Skeletal muscle satellite cell (primary cell): ENCODE measurements around the gene CEP57.
"Not testable (repeated sequence)": the region's sequence is repeated elsewhere in the genome, so short reads cannot be mapped to it uniquely, and the experiment has no call there.

Source experiments
- H3K27me3 ChIP-seq: 2 replicates; pipeline ENCODE4 v1.7.0; 2013; ENCODE audit warnings: low read length; ENCODE audit not compliant: control insufficient read depth, insufficient read depth
- H3K36me3 ChIP-seq: 2 replicates; pipeline ENCODE4 v1.7.0; 2013; ENCODE audit warnings: mild to moderate bottlenecking, control low read depth, low read length; ENCODE audit not compliant: insufficient read depth
- H3K4me1 ChIP-seq: 2 replicates; pipeline ENCODE4 v1.7.0; 2013; ENCODE audit warnings: low read length; ENCODE audit not compliant: control insufficient read depth, insufficient read depth
- H3K4me2 ChIP-seq: 2 replicates; pipeline ENCODE4 v1.7.0; 2013; ENCODE audit warnings: mild to moderate bottlenecking, low read length
- H3K4me3 ChIP-seq: 2 replicates; pipeline ENCODE4 v1.7.0; 2013; ENCODE audit warnings: low read length
- H3K9ac ChIP-seq: 2 replicates; pipeline ENCODE4 v1.7.0; 2013; ENCODE audit warnings: mild to moderate bottlenecking, low read depth, low read length, moderate library complexity
- H3K9me3 ChIP-seq: replicated peaks from 2 replicates; pipeline ENCODE4 v1.7.0; 2013; ENCODE audit warnings: mild to moderate bottlenecking, control low read depth, low read length

The CEP57 gene

GRCh38 chr11:95800438-95800837 lies 10.1 kb downstream of the CEP57 start:
- H3K4me1 ChIP-seq: no peaks in the 10 kb centered on the region
- no peaks in the 10 kb centered on the region for H3K27me3 ChIP-seq
- H3K9me3 ChIP-seq: no peaks in the 10 kb centered on the region
- peaks cover 16% of the 10 kb centered on the region for H3K36me3 ChIP-seq
- no peak overlapping the region for H3K4me3 ChIP-seq
- H3K9ac ChIP-seq: no peak overlapping the region
- no peak overlapping the region for H3K4me2 ChIP-seq

GRCh38 chr11:95802806-95803205 lies 12.5 kb downstream of the CEP57 start:
- no peak overlapping the region for H3K4me2 ChIP-seq
- H3K27me3 ChIP-seq: no peaks in the 10 kb centered on the region
- H3K9ac ChIP-seq: no peak overlapping the region
- no peaks in the 10 kb centered on the region for H3K9me3 ChIP-seq
- no peaks in the 10 kb centered on the region for H3K4me1 ChIP-seq
- H3K4me3 ChIP-seq: no peak overlapping the region
- peaks cover 16% of the 10 kb centered on the region for H3K36me3 ChIP-seq

- H3K4me2 ChIP-seq: no peak overlapping the region
- peaks cover 16% of the 10 kb centered on the region for H3K36me3 ChIP-seq
- H3K4me3 ChIP-seq: no peak overlapping the region
- H3K9me3 ChIP-seq: no peaks in the 10 kb centered on the region
- H3K4me1 ChIP-seq: no peaks in the 10 kb centered on the region
- no peaks in the 10 kb centered on the region for H3K27me3 ChIP-seq
- H3K9ac ChIP-seq: no peak overlapping the region
Observed at GRCh38 chr11:95803973-95804372, 13.7 kb downstream of the CEP57 start.

GRCh38 chr11:95805869-95806268 lies 15.6 kb downstream of the CEP57 start:
- Histone ChIP-seq H3K4me3 (no peak overlapping the region), H3K4me1 (no peaks in the 10 kb centered on the region), H3K9me3 (no peaks in the 10 kb centered on the region), H3K9ac (no peak overlapping the region), H3K27me3 (no peaks in the 10 kb centered on the region), H3K36me3 (peaks cover 16% of the 10 kb centered on the region), H3K4me2 (no peak overlapping the region)

- not testable (repeated sequence) for H3K4me2 ChIP-seq, H3K4me3 ChIP-seq, H3K4me1 ChIP-seq, H3K27me3 ChIP-seq, H3K9me3 ChIP-seq, H3K9ac ChIP-seq
- peaks cover 15% of the 10 kb centered on the region for H3K36me3 ChIP-seq
Observed at GRCh38 chr11:95806464-95806863, 16.2 kb downstream of the CEP57 start.

GRCh38 chr11:95811052-95811451 lies 20.8 kb downstream of the CEP57 start:
- H3K9me3 ChIP-seq, H3K4me2 ChIP-seq, H3K36me3 ChIP-seq, H3K27me3 ChIP-seq, H3K4me1 ChIP-seq, H3K9ac ChIP-seq, H3K4me3 ChIP-seq: not testable (repeated sequence)

- no peak overlapping the region for H3K4me2 ChIP-seq
- H3K4me3 ChIP-seq: no peak overlapping the region
- H3K9ac ChIP-seq: no peak overlapping the region
- no peaks in the 10 kb centered on the region for H3K9me3 ChIP-seq
- no peaks in the 10 kb centered on the region for H3K27me3 ChIP-seq
- H3K36me3 ChIP-seq: peaks cover 3% of the 10 kb centered on the region
- no peaks in the 10 kb centered on the region for H3K4me1 ChIP-seq
Observed at GRCh38 chr11:95816037-95816436, 25.7 kb downstream of the CEP57 start.

- H3K9ac ChIP-seq: no peak overlapping the region
- no peak overlapping the region for H3K4me3 ChIP-seq
- no peaks in the 10 kb centered on the region for H3K9me3 ChIP-seq
- H3K4me2 ChIP-seq: no peak overlapping the region
- peaks cover 14% of the 10 kb centered on the region for H3K36me3 ChIP-seq
- H3K27me3 ChIP-seq: no peaks in the 10 kb centered on the region
- H3K4me1 ChIP-seq: peaks cover 4% of the 10 kb centered on the region
Observed at GRCh38 chr11:95821640-95822039, 31.3 kb downstream of the CEP57 start.

- Histone ChIP-seq H3K4me1 (peaks cover 8% of the 10 kb centered on the region), H3K4me3 (no peak overlapping the region), H3K4me2 (no peak overlapping the region), H3K36me3 (peaks cover 22% of the 10 kb centered on the region), H3K9ac (no peak overlapping the region), H3K9me3 (no peaks in the 10 kb centered on the region), H3K27me3 (no peaks in the 10 kb centered on the region)
Observed at GRCh38 chr11:95827696-95828095, 37.4 kb downstream of the CEP57 start.

- Histone ChIP-seq H3K9me3 (no peaks in the 10 kb centered on the region), H3K27me3 (no peaks in the 10 kb centered on the region), H3K4me3 (no peak overlapping the region), H3K36me3 (peaks cover 26% of the 10 kb centered on the region), H3K4me1 (peaks cover 8% of the 10 kb centered on the region), H3K4me2 (no peak overlapping the region), H3K9ac (no peak overlapping the region)
Observed at GRCh38 chr11:95829580-95830259, 39.4 kb downstream of the CEP57 start.

GRCh38 chr11:95831198-95831883 lies 41.0 kb downstream of the CEP57 start:
- Histone ChIP-seq H3K9me3 (no peaks in the 10 kb centered on the region), H3K36me3 (peaks cover 30% of the 10 kb centered on the region), H3K4me3 (no peak overlapping the region), H3K27me3 (no peaks in the 10 kb centered on the region), H3K4me2 (no peak overlapping the region), H3K9ac (no peak overlapping the region), H3K4me1 (peaks cover 14% of the 10 kb centered on the region)

GRCh38 chr11:95832763-95833162 lies 42.5 kb downstream of the CEP57 start:
- Histone ChIP-seq H3K36me3 (peaks cover 42% of the 10 kb centered on the region), H3K4me1 (peaks cover 16% of the 10 kb centered on the region), H3K27me3 (no peaks in the 10 kb centered on the region), H3K9me3 (no peaks in the 10 kb centered on the region), H3K4me2 (no peak overlapping the region), H3K9ac (no peak overlapping the region), H3K4me3 (no peak overlapping the region)
